Hepatic stellate cell (primary cell): ENCODE results near the gene RGS10.

ENCODE experiments used
- DNase-seq: peaks from one replicate; pipeline ENCODE4 v3.0.0; 2011; ENCODE audit warnings: low spot score

RGS10 gene

DNA sequence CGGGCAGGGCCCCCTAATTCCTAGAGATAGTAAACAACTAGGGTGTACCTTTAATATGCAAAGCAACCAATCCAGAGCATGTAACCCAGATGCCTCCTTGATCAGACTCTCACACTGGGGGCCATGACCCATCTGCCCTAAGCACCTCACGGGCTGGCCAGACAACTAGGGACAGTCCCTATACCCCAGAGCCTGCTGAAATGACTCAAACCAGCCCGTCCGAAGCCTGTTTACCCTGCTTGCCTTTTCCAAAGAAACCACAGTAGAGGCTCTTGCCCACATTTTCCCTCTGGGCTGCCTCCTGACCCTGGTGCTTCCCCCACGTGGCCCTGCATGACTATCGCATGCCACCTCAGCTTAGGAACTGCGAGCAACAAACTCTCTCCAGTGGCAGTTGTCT lies 46.2 kb downstream of the RGS10 start:
- no peak for DNase-seq

DNA sequence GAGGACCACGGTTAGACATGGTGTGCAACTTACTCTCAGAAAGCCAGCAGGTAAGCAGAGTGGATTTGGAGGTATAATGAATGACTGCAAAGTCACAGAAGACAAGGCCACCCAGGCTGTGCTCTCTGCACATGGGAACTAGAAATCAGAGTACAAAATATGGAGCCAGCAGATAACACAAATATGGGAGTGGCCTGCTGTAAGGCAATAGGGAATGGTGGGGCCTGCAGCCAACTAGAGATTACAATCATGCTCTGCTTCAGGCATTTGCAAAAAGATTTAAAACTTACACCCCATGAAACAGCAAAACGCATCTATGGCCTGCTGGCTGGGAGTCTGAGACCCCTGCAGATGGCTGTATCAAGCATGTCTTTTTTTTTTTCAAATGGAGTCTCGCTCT lies 47.0 kb downstream of the RGS10 start:
- no peak for DNase-seq

DNA sequence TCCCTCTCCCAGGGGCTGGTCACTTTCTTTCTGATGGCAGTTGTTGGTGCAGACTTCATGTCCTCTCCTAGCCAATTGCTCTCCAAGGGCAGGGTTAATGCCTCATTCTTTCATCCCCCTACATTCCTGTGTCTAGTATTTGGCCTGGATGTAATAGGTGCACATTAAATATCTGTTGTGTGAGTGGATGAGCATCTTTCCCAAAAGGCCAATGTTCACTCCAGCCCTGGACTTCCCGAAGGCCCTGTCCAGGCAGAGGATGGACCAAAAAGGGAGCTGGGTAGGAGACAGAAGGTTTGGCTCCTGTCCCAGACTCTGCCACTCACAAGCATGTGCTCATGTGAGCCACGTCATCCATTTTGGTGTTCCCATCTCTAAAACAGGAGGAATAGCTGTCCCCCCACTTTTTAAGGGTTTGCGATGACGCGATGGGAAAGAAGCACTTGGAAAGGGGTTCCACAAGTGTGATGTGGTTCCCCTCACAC lies 47.5 kb downstream of the RGS10 start:
- DNase-seq, result no peak

DNA sequence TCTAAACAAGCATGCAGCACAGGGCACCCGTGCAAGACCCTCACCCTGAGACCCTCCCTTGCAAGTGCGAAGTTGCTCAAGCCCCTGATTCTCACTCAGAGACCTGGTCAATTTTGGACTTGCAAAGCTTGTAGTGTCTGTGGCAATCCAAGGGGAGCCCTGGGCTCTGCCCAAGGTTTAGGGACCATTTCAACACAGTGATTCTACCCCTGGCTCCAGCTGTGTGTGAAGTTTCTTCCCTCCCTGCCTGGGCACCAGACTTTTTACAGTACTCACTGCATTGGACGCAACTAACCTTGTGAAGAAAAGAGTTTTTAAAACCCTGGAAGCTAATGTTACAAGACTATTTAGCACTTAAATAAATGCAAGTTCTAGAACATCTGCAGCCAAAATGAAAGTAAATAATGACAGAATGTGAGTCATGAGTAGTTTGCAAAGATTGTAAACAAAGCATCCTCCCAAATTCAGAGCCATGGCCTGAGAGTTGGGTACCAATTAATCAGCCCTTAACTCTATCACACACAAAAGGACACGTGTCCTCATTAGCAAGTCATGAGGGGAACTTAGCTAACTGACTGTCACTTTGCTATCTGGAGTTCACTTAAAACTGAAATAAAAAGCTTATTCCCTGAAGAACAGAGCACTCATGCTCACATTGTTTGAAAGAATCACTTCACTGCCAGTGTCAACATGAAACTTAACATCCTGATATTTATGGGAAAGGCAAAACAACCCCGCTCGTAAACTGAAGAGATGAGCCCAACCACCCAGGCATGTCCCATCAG lies 48.1 kb downstream of the RGS10 start:
- no peak for DNase-seq

DNA sequence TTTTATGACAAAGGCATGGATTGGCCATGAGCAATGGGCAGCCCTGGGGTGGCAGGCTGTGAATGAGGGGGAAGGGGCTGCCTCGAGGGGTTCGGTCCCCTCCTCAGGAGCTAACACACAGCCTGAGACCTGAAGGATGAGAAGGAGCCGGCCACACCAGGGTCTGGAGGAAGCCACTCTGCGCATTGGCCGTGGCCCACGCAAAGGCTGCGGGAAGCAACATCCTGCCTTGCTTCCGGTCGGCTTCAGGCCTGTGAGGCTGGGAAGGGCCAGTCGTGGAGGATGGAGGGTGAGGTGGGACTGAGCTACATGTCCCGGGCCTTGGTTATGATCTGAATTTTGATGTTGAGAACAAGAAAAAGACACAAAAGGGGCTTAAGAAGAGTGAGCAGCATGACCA lies 49.4 kb downstream of the RGS10 start:
- no peak for DNase-seq

DNA sequence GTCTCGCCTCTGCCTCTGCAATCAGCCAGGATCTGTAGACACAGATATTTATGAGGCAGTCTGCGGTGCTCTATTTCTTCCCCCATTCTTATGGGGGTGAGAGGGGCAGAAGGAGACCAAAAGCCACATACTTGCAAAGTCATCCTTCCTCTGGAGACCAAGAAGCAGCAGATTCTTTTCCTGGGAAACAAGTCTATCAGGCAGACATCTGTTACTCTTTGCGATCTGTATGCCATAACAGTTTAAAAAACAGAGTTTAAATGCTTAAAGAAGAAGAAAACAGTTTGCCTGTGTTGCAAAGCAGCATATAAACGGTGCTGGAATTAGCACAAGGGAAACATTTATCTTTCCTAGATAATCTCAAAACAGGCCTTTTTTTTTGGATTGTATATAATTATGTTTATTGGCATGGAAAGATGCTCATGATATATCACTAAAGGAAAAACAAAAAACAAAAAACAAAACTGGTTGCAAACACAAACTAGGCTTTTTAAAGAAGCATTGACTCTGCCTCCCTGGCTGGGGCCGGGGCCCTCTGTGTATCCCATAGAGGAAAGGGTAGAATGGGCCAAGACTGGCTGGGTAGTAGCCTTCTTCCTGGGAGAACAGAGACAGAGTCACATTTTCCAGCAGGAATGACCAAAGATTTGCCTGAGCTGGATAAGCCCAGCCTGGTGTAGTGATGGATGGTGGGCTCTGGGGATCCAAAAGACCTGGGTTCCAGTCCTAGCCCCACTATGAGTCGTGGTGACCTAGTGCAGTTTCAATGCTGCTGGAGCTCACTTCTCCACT lies 50.4 kb downstream of the RGS10 start:
- DNase-seq, result no peak

DNA sequence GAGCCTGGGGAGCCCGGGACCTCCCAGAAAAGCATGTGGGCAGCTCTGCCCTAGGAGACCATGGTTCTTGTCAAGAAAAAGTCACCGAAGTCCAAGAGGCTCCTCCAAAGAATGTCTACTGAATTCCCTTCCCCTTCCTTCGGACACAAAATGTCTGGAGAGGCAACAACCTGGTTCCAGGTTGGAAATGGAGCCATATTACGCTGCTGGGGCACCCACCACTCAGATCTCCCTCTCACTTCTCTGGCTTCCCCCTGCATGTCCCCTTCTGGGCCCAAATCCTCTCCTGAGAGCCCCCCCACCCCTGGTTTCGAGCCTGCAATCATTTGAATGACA lies 52.6 kb downstream of the RGS10 start:
- DNase-seq, result no peak

GRCh38 chr10:119488675-119489074 lies 53.8 kb downstream of the RGS10 start:
- DNase-seq, result no peak

GRCh38 chr10:119483839-119484238 lies 58.7 kb downstream of the RGS10 start:
- DNase-seq, result no peak

DNA sequence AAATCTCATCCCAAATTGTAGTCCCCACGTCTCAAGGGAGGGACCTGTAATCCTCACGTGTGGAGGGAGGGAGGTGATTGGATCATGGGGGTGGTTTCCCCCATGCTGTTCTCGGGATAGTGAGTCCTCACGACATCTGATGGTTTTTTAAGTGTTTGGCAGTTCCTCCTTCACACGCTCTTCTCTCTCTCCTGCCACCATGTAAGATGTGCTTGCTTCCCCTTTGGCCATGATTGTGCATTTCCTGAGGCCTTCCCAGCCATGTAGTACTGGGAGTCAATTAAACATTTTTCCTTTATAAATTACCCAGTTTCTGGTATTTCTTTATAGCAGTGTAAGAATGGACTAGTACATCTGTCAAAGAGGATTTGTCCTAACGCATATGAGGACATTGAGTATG lies 59.5 kb downstream of the RGS10 start:
- no peak for DNase-seq

DNA sequence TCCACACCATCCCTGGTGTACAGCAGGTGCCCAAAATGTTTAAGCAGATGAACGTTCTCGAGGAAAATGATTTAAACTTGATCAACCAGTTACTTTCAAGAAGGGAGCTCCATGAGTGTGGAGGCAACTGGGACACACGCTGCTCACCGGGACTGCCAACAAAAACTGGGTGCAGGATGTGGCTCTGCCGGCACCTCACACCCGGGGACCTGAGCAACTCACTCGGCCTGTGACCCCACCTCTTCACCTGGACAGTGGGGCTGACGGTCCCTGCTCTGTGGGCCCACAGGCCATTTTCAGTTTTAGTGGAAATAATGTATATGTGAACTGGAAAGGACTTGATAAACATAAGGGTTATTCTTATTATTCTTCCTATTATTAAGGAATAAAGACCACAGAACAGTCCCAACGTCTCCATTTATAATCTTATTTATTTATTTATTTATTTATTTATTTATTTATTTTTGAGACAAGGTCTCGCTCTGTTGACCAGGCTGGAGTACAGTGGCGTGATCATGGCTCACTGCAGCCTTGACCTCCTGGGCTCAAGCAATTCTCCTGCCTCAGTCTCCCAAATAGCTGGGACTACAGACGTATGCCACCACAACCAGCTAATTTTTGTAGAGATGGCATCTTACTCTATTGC lies 60.6 kb downstream of the RGS10 start:
- DNase-seq, result no peak

- DNase-seq, result no peak
Observed at GRCh38 chr10:119480667-119481066, 61.9 kb downstream of the RGS10 start.

DNA sequence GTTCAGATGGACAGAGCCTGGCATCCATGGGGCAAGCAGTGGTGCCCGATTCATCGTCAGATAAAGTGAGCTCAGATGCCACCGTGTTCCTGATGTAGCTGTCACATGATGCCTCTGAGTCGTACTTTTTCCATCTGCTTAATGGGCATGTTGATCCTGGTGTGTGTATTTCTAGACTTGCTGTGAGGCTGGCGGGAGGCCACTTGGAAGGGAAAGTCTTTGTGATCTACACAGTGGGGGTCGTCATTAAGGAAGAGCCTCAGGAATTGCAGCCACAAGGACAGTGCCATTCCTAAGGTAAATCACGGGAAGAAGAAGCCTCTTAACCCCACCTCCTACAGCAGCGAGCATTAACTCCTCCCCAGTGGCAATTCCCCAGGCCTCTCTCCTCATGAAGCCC lies 63.0 kb downstream of the RGS10 start:
- no peak for DNase-seq

GRCh38 chr10:119478811-119479341 lies 63.6 kb downstream of the RGS10 start:
- DNase-seq, result no peak

DNA sequence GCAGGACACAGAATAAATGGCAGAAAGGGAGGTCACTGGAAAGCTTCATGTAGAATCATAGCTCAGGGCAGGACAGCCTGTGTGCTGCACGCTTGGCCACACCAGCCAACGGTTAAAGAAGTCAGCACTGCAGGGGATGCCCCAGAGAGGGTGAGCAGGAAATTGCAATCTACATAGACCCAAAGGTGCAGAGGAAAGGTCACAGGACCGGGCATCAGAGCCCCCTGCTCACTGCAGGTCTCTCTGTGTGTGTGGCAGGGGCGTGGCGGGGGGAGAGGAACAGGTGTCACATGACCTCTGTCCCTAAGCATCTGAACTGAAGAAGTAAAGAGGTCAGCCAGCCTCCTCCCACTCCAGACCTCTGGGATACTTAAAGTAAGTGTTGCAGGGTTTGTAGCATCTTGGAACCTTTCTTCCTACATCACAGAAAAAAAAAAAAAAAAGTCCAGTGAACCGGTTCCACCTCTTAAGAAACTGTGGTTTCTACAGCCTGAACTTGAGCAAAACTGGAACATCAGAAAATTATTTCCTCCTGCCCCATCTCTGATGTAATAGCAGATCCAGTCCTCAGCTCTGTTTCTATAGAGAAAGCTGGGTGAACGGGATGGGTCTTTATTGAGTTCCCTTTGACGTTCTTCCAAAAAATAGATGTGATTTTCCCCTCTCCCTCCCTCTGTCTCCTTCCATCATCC lies 64.3 kb downstream of the RGS10 start:
- DNase-seq, result no peak

DNA sequence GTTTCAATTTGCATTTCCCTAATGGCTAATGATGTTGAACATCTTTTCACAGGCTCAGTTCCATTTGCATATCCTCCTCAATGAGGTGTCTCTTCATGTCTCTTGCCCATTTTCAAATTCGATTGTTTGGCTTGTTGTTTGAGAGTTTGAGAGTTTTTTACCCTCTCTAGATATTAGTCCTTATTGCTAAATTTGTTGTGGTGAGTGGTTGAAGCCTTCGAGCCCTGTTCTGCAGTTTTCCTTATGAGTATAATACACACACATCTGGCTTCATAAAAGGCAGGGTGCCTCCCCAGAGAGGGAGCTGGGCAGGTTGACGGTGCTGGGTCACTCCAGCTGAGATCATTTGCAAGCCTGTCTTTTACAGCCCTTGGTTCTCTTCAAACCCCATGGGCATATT lies 65.1 kb downstream of the RGS10 start:
- no peak for DNase-seq

GRCh38 chr10:119474606-119475005 lies 67.9 kb downstream of the RGS10 start:
- DNase-seq, result no peak

DNA sequence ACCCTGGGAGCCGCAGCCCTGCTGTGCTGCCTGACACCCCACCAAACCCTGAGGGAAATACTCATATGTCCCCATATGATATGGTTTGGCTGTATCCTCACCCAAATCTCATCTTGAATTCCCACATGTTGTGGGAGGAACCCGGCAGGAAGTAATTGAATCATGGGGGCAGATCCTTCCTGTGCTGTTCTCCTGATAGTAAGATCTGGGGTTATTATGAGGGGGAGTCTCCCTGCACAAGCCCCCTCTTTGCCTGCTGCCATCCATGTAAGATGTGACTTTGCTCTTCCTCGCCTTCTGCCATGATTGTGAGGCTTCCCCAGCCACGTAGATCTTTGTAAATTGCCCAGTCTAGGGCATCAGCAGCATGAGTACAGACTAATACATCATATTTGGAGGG lies 68.7 kb downstream of the RGS10 start:
- no peak for DNase-seq

GRCh38 chr10:119470920-119471702 lies 71.4 kb downstream of the RGS10 start:
- no peak for DNase-seq

DNA sequence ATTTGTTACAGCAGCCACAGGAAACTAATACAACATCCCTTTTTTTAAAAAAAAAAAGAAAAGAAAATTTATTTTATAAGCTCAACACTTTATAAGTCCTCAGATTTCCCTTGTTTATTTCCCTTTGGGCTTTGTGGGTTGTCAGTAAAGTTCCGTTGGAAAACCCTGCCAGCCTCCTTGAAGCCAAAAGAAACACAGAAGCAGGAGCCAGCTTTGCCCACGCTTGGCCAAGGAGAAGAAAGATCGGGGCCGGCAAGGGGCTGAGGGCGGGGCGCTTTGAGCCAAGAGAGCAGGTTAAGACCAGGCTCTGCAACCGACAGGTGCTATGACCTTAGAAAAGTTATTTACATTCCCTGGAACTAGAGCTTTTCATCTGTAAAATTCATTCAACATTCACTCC lies 72.7 kb downstream of the RGS10 start:
- DNase-seq, result no peak

DNA sequence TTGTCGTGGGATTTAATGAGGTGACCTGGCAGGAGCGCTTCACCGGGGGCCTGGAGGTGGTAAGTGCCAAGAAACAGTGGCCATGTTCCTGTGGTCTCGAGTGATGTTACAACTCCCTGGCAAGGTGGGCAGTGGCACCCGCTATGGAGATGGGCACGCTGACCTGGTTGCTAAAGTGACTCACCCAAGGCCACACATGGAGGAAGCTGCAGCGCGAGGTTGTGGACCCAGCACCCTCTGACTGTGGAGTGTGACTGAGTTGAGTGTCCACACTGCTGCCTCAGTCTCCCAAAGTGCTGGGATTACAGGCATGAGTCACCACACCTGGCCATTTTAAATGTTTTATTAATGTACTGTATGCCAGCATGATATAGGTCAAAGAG lies 73.2 kb downstream of the RGS10 start:
- no peak for DNase-seq
